ENCODE results near the gene TMEM63A.
A peak's percentile ranks its signal among the peaks of the same experiment; 100 is the strongest.
"Not testable (repeated sequence)": the region's sequence is repeated elsewhere in the genome, so short reads cannot be mapped to it uniquely, and the experiment has no call there.

TMEM63A gene

GRCh38 chr1:225816643-225817538, 65.3 kb downstream of the TMEM63A start:
- DNase-seq: no peak

DNA sequence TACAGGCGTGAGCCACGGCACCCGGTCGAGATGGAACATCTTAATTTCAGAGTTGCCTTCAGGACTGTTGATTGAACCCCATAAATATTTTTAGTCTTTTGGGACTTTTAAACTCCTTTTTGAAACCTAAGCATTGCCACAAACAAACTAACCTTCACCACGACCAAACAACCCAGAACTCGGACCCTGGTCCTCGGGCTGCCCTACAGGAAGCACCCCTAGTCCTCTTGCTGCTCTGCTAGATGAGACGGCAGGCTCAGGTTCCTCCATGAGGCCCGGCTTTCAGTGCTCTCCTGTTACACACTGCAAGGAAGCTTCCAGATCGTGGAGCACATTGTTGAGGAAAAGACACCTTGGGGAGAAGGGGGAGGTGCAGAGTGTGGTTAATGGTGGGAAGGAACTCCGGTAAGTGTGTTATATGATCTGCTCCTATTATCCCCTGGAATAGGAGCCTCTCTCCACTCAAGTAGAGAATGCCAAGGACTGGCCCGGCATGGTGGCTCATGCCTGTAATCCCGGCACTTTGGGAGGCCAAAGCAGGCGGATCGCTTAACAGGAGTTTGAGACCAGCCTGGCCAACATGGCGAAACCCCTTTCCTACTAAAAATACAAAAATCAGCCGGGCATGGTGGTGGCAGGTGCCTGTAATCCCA, 66.5 kb downstream of the TMEM63A start:
- DNase-seq: no peak

DNA sequence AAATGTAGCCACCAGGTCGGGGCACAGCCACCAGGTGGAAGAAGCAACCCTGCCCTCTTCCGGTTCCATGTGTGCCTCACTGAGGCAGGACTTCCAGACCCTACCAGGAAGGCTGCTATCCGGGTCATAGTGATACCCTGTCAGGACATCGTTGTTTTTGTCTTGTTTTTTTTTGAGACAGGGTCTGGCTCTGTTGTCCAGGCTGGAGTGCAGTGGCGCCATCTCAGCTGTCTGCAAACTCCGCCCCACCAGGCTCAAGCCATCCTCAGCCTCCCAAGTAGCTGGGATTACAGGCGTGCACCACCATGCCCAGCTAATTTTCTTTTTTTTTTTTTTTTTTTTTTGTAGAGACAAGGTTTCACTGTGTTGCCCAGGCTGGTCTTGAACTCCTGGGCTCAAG, 67.1 kb downstream of the TMEM63A start:
- not testable (repeated sequence) for DNase-seq

DNA sequence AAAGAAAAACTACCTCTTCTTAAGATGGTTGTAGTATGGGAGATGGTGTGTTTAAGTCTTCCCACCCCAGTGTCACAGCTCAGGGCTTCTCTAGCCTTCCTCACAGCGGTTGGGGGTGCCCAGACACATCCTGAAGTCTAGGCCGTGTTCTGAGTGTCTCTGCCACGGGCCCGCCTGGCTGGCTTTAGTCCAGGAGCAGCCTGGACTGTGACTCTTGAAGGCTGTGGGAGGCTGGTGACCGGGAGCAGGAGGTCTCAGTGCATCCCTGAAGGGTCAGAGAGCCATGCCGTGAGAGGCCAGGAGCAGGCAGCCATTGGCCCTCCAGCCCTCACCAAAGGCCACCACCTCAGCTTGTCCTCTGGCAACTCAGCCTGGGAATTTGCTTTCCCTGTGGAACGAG, 67.8 kb downstream of the TMEM63A start:
- no peak for DNase-seq

DNA sequence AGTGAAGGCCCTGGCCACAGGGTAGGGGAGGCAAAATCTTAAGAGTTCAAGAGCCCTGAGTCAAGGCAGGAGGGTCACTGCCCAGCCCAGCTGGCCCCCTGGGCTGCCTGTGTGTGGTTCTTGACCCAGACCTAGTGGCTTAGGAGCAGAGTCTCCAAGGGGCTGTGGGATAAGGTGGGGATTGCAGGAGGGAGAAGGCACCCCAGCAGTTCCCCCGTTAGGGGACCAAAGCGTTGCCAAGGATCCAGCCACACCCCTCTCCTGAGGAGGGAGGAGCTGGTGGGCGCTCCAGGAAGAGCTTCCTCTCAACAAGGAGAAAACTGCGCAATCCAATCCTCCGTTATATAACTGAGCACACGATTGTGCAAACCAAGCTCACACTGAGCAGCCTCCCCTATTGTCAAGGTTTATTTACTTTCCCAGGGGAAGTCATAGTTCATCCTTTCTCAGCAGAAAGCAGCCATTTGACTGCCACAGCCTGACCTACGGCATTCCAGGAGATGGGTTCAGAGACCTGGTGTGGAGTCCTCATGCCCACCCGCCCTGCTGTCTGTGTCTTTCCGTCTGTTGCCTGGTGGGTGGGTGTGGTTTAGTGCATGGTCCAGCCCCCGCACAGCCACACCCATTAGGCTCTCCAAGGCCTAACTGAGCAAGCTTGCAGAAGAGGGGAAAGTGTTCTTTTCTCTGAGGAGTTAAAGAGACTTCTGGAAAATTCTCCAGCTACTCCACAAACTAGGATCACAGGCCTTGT, 68.8 kb downstream of the TMEM63A start:
- no peak for DNase-seq

GRCh38 chr1:225812488-225813213, 69.5 kb downstream of the TMEM63A start:
- DNase-seq: no peak

DNA sequence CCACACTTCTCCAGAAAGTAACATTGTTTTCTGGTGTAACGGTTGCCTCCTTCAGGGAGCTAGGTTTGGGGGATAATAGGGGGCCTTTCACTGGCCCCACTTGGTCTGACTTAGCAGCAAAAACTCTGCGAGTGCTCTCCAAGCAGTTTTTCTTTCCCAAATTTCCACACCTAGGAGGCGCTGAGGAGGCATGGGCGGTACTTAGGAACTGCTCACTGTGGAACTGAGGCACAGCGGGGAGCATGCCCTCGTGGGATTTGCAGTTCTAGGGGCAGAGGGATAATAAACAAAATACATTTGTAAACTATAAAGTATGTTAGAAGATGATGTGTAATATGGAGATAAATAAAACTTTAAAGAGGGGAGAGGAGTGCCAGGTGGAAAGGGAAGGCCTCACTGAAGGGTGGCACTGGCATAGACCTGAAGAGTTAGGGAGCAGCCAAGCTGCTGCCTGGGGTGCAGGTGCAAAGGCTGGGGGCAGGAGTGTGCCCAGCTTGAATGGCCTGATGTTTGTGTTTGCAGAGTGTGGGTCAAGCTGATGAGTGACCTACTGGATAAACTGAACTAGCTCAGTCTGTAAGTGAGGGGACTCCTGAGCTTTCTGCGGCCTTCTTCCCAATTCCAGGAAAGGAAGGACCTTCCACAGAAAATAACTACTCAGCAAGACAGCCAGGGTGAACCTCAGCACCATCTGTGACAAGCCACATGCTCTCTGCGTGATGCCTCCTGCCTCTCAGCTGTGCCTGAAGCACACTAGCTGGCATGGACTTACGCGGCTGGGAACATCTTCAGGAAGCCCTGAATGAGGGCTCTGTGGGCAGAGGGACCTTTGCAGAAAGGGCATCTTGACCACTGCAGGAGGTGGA, 70.3 kb downstream of the TMEM63A start:
- DNase-seq: no peak

GRCh38 chr1:225810579-225811538, 71.3 kb downstream of the TMEM63A start:
- not testable (repeated sequence) for DNase-seq

DNA sequence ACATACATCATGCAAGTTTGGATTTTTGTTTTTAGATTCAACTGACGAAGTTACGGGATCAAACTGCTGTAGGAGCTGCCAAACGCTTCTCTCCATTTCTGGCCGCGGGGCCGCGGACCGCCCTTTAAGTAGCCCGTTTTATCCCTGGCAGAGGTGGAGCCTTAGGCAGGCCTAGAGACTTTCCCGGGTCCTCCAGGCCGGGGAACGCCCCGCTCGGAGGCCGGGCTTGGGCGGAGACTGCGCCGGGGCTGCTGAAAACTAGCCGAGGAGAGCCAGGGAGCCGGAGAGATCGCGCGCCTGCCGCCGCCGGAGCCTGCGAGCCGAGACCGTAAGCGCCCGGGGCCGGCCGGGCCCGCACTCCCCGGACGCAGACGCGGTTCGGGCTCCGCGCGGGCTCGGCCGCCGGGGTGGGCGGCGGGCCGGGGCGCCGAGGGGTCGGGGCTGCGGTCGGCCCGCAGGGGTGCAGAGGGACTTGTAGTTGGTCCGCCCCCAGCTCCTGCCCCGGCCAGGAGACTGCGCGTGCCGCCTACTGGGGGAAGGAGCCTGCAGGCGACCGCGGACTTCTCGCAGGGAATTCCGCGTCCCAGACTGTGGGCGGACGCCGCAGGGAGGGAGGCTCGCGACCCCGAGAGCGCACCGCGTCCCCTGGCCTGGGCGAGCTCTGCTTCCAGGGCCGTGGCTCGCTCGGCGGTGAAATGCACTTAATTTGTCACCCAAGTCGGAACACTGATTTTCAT, 72.2 kb downstream of the TMEM63A start, which contains the start of gene EPHX1:
Gene EPHX1, plus strand, starts transcription at position 283 of the 737 bp plus-strand sequence. CDS start 18,606 bp downstream, outside the sequence.
- DNase-seq: peak; percentile 49 to 53

DNA sequence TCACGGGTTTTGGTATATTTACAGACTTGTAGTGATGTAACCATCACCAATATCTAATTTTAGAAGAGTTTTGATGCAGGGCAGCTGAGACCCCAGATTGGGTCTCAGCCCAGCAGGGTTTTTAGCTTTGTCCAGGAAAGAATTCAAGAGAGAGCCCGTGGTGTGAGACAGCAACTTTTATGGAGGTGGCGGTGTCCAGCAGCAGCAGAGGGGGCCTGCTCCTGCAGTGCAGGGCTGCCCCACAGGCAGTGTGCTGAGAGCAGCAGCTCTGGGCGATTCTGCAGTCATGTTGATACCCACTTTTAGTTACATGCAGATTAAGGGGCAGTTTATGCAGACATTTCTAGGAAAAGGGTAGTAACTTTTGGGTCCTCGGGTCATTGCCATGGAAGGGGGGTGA, 74.0 kb downstream of the TMEM63A start:
- DNase-seq: no peak

GRCh38 chr1:225806736-225807135, 75.4 kb downstream of the TMEM63A start:
- DNase-seq: not testable (repeated sequence)

GRCh38 chr1:225806249-225806648, 75.9 kb downstream of the TMEM63A start:
- no peak for DNase-seq

DNA sequence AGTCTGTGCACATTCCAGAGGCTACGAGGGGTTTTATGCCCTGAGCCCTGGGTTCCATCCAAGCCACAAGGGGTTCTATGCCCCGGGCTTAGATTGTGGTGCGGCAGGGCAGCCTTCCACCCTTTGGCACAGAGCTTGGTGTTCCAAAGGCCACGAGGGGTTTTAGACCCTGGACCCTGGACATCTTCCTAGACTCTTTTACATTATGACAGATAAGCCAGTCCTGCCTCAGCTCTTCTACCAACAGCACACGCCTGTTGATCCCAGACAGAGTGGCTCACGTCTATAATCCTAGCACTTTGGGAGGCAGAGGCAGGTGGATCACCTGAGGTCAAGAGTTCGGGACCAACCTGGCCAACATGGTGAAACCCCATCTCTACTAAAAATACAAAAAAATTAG, 81.0 kb downstream of the TMEM63A start:
- DNase-seq: not testable (repeated sequence)

DNA sequence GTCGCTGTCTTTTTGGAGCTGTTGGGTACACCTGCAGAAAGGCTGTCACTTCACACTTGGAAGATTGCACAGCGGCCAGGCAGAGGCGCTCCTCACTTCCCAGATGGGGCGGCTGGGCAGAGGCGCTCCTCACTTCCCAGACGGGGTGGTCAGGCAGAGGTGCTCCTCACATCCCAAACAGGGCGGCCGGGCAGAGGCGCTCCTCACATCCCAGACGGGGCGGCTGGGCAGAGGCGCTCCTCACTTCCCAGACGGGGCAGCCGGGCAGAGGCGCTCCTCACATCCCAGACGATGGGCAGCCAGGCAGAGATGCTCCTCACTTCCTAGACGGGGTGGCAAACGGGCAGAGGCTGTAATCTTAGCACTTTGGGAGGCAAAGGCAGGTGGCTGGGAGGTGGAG, 86.1 kb downstream of the TMEM63A start:
- not testable (repeated sequence) for DNase-seq
